Measurements from ENCODE around the gene CPEB2. TPM values are rescaled to one million over a fixed set of nuclear protein-coding genes. Genes with fewer than 3 reads are reported as not detected.

The CPEB2 gene
- total and polyA plus RNA-seq, 9 of the 15 experiments (the other 6 are each of a cell fraction or from before 2014, with no cell fraction given), result 0.39 to 3.0 (median 1.4) TPM

GRCh38 chr4:15060213-15060612, 57.9 kb downstream of the CPEB2 start (continued):
- no peak for TF ChIP-seq KDM4B (IDR thresholded peaks at IDR 0.05; ENCODE audit: borderline replicate concordance in 2 of 2, low read depth in 1 of 2)
- TF ChIP-seq TEAD4 (IDR thresholded peaks at IDR 0.05; ENCODE audit: low read length), result no peak
- TF ChIP-seq TEAD4 (CRISPR knock-in tag; IDR thresholded peaks at IDR 0.05; ENCODE audit: borderline replicate concordance), result no peak
- TF ChIP-seq STAT5B (CRISPR knock-in tag; IDR thresholded peaks at IDR 0.05), result no peak
- TF ChIP-seq SRSF3 (IDR thresholded peaks at IDR 0.05; ENCODE audit: insufficient read depth, low read length), result no peak
- no peak for TF ChIP-seq TAF9B (IDR thresholded peaks at IDR 0.05; ENCODE audit: partially characterized antibody)
- no peak for TF ChIP-seq MECOM (CRISPR knock-in tag; IDR thresholded peaks at IDR 0.05)
- no peak for TF ChIP-seq ZNF75A (CRISPR knock-in tag; IDR thresholded peaks at IDR 0.05)
- TF ChIP-seq TOE1 (IDR thresholded peaks at IDR 0.05; ENCODE audit: borderline replicate concordance), result no peak
- TF ChIP-seq TOE1 (CRISPR knock-in tag; IDR thresholded peaks at IDR 0.05; ENCODE audit: borderline replicate concordance, low read depth), result no peak

DNA sequence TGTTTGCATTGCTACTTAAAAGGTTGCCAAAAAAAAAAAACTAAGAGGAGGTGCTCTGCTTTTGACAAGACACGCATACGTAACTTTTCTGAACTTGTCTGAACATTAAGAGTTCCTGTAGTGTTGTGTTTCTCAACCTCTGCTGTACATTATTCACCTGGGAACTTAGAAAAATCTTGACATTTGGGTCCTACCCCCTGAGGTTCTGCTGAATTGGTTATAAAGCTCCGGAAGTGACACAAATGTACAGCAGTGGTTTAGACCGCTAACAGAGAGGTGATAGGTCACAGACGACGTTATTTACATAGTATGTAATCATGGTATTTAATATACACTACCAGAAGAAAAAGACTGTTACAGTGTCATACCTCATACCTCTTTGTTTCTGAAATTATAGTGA, 61.1 kb downstream of the CPEB2 start:
- no peaks in the 10 kb centered on the region for H3K9me1 ChIP-seq (ENCODE audit: control insufficient read depth, insufficient read depth, low read length)
- BruUV-seq (replicated peaks), result no TSS peak
- H3K9me3 ChIP-seq (replicated peaks; ENCODE audit: control insufficient read depth, insufficient read depth, low read depth, low read length), result no peaks in the 10 kb centered on the region
- ChIA-PET POLR2A (no interaction called here), CTCF (ENCODE audit: low intra/inter-chr PET ratio) (no interaction called here)
- H3K27me3 ChIP-seq (ENCODE audit: control insufficient read depth in 2 of 2, insufficient read depth in 2 of 2, low read length in 2 of 2), result no peaks in the 10 kb centered on the region
- peaks cover 20% of the 10 kb centered on the region; the same call in 1 of the 3 replicates for H3K36me3 ChIP-seq (ENCODE audit: control insufficient read depth, insufficient read depth, low read length)
- no peak for ATAC-seq
- no peaks in the 10 kb centered on the region for H3K79me2 ChIP-seq (ENCODE audit: control insufficient read depth, insufficient read depth, low read length)
- no peak overlapping the region for H3K27ac ChIP-seq (ENCODE audit: extremely low read depth, low read depth, low read length)
- in situ Hi-C loops (cut with MboI), result no loop called here
- WGBS (ENCODE audit: insufficient coverage, low coverage, missing lambda C conversion rate), result 74% methylated on average over 6 of the region's 6 CpGs
- TF ChIP-seq, protein P1, sequence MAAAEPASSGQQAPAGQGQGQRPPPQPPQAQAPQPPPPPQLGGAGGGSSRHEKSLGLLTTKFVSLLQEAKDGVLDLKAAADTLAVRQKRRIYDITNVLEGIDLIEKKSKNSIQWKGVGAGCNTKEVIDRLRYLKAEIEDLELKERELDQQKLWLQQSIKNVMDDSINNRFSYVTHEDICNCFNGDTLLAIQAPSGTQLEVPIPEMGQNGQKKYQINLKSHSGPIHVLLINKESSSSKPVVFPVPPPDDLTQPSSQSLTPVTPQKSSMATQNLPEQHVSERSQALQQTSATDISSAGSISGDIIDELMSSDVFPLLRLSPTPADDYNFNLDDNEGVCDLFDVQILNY (CRISPR knock-in tag; IDR thresholded peaks at IDR 0.05), result no peak
- no peak for TF ChIP-seq NCOR1 (IDR thresholded peaks at IDR 0.05)
- no peak for TF ChIP-seq ZNF766 (CRISPR knock-in tag; conservative IDR thresholded peaks at IDR 0.05)
- no peak for TF ChIP-seq PYGO2 (tag; IDR thresholded peaks at IDR 0.05)
- no peak for TF ChIP-seq PHF20 (IDR thresholded peaks at IDR 0.05; ENCODE audit: partially characterized antibody)
- TF ChIP-seq RNF219 (CRISPR knock-in tag; IDR thresholded peaks at IDR 0.05), result no peak
- no peak for TF ChIP-seq CHD2 (IDR thresholded peaks at IDR 0.05; ENCODE audit: low read depth, low read length)
- TF ChIP-seq PCBP2 (IDR thresholded peaks at IDR 0.05; ENCODE audit: low read depth, low read length, poor library complexity, severe bottlenecking), result no peak
- TF ChIP-seq ILK (tag; IDR thresholded peaks at IDR 0.05; ENCODE audit: borderline replicate concordance, low read depth), result no peak
- TF ChIP-seq ZNF134 (CRISPR knock-in tag; conservative IDR thresholded peaks at IDR 0.05), result no peak
- TF ChIP-seq SNIP1 (IDR thresholded peaks at IDR 0.05; ENCODE audit: low read depth), result no peak
- intact Hi-C loops (cut with micrococcal nuclease), result no loop called here
- H3K9ac ChIP-seq (ENCODE audit: insufficient read depth in 1 of 2, low read depth in 2 of 2, low read length in 2 of 2), result no peak overlapping the region
- no peak overlapping the region for H3K4me2 ChIP-seq (ENCODE audit: insufficient read depth, low read length)
- peak; percentile 6 for FAIRE-seq
- H3K4me1 ChIP-seq (replicated peaks in 1 of 2; ENCODE audit: control insufficient read depth in 2 of 2, insufficient read depth in 2 of 2, low read length in 2 of 2), result no peaks in the 10 kb centered on the region
- H2AFZ ChIP-seq (ENCODE audit: low read depth, low read length), result no peak overlapping the region
- no peak overlapping the region for H3K4me3 ChIP-seq
- no peak for DNase-seq (ENCODE audit: extremely low read depth in 1 of 4, low spot score in 3 of 4)
- no peaks in the 10 kb centered on the region for H4K20me1 ChIP-seq (replicated peaks; ENCODE audit: control insufficient read depth, insufficient read depth, low read length)
